ENCODE measurements around the gene MAN1C1. TPM values are rescaled to one million over a fixed set of nuclear protein-coding genes. Genes with fewer than 3 reads are reported as not detected.

The MAN1C1 gene
- total RNA-seq, 1 experiment from 2014 or later, result 16.8 TPM

DNA sequence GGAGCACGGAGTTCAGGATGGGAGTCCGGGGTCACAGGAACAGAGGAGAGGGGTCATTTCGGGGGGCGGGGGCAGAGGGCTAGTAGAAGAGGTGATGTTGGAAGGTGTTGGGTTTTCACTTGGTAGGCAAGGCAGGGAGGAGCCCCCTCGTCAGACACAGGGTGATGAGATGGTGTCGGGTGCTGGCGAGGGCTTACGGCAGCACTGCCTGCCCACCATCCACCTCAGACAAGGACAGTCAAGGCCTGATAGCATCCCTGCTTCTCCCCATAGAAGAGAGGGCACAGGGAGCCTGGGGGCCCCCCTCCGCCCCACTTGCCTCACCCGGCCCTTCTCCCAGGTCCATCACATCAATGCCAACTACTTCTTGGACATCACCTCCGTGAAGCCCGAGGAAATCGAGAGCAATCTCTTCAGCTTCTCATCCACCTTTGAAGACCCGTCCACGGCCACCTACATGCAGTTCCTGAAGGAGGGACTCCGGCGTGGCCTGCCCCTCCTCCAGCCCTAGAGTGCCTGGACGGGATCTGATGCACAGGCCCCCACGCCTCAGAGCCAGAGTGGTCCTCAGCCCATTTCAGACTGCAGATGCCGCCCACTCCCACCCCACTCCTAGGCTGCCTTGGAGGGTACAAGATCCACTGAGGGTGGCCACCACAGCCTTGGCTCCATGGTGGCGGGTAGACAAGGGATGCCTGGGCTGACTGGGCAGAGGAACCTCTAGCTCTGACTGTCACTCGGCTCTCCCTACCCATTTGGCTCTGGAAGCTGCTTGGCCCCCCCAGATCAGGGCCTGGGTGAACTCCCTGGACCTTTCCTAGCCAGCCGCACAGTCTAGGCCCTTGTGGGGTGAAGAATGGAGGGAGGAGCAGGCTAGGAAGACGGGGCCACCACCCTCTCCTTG lies 198.9 kb downstream of the MAN1C1 start:
- peaks cover 20% of the 10 kb centered on the region for H3K4me1 Mint-ChIP-seq
- DNase-seq (ENCODE audit: low spot score) (no peak), ATAC-seq (no peak)
- H3K27ac Mint-ChIP-seq, result no peak overlapping the region
- H3K4me3 Mint-ChIP-seq, result no peak overlapping the region
- POLR2A ChIA-PET, result no interaction called here
- no peaks in the 10 kb centered on the region for H3K27me3 Mint-ChIP-seq (ENCODE audit: low read depth)
- H3K9me3 Mint-ChIP-seq, result no peaks in the 10 kb centered on the region
- H3K36me3 Mint-ChIP-seq, result peaks cover 9% of the 10 kb centered on the region; the same call in 1 of the 2 replicates
- CTCF ChIA-PET, result interaction anchor here (0.6 to 5.5 kb wide), 4 partner anchors 17 to 314 kb away, joined by 3 to 26 read pairs (median 3); no protein-coding TSS in a partner anchor
- TF ChIP-seq TP53 (CRISPR knock-in tag; IDR thresholded peaks at IDR 0.05) (no peak), GRHL2 (CRISPR knock-in tag; IDR thresholded peaks at IDR 0.05; ENCODE audit: insufficient replicate concordance, severe bottlenecking) (no peak), ZNF219 (CRISPR knock-in tag; IDR thresholded peaks at IDR 0.05; ENCODE audit: borderline replicate concordance) (no peak), TEAD4 (CRISPR knock-in tag; IDR thresholded peaks at IDR 0.05) (no peak), KAT7 (CRISPR knock-in tag; IDR thresholded peaks at IDR 0.05; ENCODE audit: borderline replicate concordance) (no peak), TCF7 (CRISPR knock-in tag; IDR thresholded peaks at IDR 0.05; ENCODE audit: low read depth) (no peak), TEAD1 (CRISPR knock-in tag; IDR thresholded peaks at IDR 0.05) (no peak), EMX1 (CRISPR knock-in tag; IDR thresholded peaks at IDR 0.05) (no peak), NFE2L1 (CRISPR knock-in tag; IDR thresholded peaks at IDR 0.05) (no peak)
- TF ChIP-seq, protein P1, sequence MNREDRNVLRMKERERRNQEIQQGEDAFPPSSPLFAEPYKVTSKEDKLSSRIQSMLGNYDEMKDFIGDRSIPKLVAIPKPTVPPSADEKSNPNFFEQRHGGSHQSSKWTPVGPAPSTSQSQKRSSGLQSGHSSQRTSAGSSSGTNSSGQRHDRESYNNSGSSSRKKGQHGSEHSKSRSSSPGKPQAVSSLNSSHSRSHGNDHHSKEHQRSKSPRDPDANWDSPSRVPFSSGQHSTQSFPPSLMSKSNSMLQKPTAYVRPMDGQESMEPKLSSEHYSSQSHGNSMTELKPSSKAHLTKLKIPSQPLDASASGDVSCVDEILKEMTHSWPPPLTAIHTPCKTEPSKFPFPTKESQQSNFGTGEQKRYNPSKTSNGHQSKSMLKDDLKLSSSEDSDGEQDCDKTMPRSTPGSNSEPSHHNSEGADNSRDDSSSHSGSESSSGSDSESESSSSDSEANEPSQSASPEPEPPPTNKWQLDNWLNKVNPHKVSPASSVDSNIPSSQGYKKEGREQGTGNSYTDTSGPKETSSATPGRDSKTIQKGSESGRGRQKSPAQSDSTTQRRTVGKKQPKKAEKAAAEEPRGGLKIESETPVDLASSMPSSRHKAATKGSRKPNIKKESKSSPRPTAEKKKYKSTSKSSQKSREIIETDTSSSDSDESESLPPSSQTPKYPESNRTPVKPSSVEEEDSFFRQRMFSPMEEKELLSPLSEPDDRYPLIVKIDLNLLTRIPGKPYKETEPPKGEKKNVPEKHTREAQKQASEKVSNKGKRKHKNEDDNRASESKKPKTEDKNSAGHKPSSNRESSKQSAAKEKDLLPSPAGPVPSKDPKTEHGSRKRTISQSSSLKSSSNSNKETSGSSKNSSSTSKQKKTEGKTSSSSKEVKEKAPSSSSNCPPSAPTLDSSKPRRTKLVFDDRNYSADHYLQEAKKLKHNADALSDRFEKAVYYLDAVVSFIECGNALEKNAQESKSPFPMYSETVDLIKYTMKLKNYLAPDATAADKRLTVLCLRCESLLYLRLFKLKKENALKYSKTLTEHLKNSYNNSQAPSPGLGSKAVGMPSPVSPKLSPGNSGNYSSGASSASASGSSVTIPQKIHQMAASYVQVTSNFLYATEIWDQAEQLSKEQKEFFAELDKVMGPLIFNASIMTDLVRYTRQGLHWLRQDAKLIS (CRISPR knock-in tag; IDR thresholded peaks at IDR 0.05; ENCODE audit: borderline replicate concordance), result no peak
- TF ChIP-seq, protein P2, sequence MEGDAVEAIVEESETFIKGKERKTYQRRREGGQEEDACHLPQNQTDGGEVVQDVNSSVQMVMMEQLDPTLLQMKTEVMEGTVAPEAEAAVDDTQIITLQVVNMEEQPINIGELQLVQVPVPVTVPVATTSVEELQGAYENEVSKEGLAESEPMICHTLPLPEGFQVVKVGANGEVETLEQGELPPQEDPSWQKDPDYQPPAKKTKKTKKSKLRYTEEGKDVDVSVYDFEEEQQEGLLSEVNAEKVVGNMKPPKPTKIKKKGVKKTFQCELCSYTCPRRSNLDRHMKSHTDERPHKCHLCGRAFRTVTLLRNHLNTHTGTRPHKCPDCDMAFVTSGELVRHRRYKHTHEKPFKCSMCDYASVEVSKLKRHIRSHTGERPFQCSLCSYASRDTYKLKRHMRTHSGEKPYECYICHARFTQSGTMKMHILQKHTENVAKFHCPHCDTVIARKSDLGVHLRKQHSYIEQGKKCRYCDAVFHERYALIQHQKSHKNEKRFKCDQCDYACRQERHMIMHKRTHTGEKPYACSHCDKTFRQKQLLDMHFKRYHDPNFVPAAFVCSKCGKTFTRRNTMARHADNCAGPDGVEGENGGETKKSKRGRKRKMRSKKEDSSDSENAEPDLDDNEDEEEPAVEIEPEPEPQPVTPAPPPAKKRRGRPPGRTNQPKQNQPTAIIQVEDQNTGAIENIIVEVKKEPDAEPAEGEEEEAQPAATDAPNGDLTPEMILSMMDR (IDR thresholded peaks at IDR 0.05), result no peak
- TF ChIP-seq, protein P3, sequence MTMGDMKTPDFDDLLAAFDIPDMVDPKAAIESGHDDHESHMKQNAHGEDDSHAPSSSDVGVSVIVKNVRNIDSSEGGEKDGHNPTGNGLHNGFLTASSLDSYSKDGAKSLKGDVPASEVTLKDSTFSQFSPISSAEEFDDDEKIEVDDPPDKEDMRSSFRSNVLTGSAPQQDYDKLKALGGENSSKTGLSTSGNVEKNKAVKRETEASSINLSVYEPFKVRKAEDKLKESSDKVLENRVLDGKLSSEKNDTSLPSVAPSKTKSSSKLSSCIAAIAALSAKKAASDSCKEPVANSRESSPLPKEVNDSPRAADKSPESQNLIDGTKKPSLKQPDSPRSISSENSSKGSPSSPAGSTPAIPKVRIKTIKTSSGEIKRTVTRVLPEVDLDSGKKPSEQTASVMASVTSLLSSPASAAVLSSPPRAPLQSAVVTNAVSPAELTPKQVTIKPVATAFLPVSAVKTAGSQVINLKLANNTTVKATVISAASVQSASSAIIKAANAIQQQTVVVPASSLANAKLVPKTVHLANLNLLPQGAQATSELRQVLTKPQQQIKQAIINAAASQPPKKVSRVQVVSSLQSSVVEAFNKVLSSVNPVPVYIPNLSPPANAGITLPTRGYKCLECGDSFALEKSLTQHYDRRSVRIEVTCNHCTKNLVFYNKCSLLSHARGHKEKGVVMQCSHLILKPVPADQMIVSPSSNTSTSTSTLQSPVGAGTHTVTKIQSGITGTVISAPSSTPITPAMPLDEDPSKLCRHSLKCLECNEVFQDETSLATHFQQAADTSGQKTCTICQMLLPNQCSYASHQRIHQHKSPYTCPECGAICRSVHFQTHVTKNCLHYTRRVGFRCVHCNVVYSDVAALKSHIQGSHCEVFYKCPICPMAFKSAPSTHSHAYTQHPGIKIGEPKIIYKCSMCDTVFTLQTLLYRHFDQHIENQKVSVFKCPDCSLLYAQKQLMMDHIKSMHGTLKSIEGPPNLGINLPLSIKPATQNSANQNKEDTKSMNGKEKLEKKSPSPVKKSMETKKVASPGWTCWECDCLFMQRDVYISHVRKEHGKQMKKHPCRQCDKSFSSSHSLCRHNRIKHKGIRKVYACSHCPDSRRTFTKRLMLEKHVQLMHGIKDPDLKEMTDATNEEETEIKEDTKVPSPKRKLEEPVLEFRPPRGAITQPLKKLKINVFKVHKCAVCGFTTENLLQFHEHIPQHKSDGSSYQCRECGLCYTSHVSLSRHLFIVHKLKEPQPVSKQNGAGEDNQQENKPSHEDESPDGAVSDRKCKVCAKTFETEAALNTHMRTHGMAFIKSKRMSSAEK (CRISPR knock-in tag; IDR thresholded peaks at IDR 0.05; ENCODE audit: borderline replicate concordance), result no peak

DNA sequence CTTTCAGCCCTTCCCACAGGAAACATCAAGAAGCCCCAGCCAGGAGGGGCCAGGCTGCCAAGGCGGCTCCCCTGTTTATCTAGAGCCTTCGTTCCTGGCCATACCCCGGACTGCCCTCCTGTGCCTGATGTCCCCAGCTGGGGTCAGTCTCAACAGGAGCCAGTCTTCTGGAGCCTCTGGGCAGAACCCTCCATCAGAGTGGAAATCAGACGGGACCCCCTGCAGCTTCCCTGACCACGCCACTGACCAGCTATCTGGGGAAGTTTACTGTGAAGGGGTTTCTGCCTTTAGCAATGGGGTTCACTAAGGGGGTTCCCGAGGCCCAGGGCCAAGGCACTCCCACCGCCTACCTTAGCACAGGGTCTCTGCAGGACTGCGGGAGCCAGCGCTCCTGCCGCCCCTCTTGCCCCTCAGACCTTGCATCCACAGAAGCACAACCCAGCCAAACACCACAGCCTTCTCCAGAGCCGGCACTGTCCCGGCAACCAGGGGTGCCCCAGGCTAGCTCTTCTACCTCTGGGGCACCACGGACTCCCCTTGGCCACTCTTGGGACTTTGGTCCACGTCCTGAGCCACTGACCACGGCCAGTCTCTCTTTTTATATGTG lies 199.6 kb downstream of the MAN1C1 start:
- Mint-ChIP-seq H3K36me3 (peaks cover 9% of the 10 kb centered on the region; the same call in 1 of the 2 replicates), H3K4me3 (no peak overlapping the region), H3K4me1 (peaks cover 25% of the 10 kb centered on the region), H3K9me3 (no peaks in the 10 kb centered on the region), H3K27me3 (ENCODE audit: low read depth) (peaks cover 6% of the 10 kb centered on the region; the same call in 1 of the 2 replicates), H3K27ac (peak overlapping the region; percentile 57; the same call in 1 of the 2 replicates)
- ChIA-PET POLR2A (no interaction called here), CTCF (interaction anchor here (0.8 to 5.5 kb wide), 5 partner anchors 18 to 315 kb away, joined by 3 to 26 read pairs (median 3); partner anchors contain the start of gene PAFAH2)
- no peak for ATAC-seq
- TF ChIP-seq ZNF138 (CRISPR knock-in tag; conservative IDR thresholded peaks at IDR 0.05) (no peak), OVOL2 (CRISPR knock-in tag; IDR thresholded peaks at IDR 0.05; ENCODE audit: borderline replicate concordance) (no peak), JAZF1 (CRISPR knock-in tag; IDR thresholded peaks at IDR 0.05) (no peak), ZNF317 (CRISPR knock-in tag; IDR thresholded peaks at IDR 0.05; ENCODE audit: borderline replicate concordance, low read depth) (no peak)
- TF ChIP-seq, protein P4, sequence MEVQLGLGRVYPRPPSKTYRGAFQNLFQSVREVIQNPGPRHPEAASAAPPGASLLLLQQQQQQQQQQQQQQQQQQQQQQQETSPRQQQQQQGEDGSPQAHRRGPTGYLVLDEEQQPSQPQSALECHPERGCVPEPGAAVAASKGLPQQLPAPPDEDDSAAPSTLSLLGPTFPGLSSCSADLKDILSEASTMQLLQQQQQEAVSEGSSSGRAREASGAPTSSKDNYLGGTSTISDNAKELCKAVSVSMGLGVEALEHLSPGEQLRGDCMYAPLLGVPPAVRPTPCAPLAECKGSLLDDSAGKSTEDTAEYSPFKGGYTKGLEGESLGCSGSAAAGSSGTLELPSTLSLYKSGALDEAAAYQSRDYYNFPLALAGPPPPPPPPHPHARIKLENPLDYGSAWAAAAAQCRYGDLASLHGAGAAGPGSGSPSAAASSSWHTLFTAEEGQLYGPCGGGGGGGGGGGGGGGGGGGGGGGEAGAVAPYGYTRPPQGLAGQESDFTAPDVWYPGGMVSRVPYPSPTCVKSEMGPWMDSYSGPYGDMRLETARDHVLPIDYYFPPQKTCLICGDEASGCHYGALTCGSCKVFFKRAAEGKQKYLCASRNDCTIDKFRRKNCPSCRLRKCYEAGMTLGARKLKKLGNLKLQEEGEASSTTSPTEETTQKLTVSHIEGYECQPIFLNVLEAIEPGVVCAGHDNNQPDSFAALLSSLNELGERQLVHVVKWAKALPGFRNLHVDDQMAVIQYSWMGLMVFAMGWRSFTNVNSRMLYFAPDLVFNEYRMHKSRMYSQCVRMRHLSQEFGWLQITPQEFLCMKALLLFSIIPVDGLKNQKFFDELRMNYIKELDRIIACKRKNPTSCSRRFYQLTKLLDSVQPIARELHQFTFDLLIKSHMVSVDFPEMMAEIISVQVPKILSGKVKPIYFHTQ (CRISPR knock-in tag; IDR thresholded peaks at IDR 0.05), result no peak
- no peak for DNase-seq (ENCODE audit: low spot score)

Data from WTC11 (cell line).